ENCODE data around the gene PLB1. TPM values are rescaled to one million over a fixed set of nuclear protein-coding genes. Genes with fewer than 3 reads are reported as not detected.

Gene PLB1
- total RNA-seq, 1 donor from 2014 or later, result 3.2 TPM

GRCh38 chr2:28544922-28545589 is 49.2 kb downstream of the PLB1 start:
- Mint-ChIP-seq H3K9me3 (ENCODE audit: unreplicated experiment) (no peaks in the 10 kb centered on the region), H3K27ac (ENCODE audit: unreplicated experiment) (peak overlapping the region; percentile 20), H3K4me3 (ENCODE audit: unreplicated experiment) (no peak overlapping the region), H3K27me3 (ENCODE audit: unreplicated experiment) (peaks cover 2% of the 10 kb centered on the region), H3K36me3 (ENCODE audit: low read depth, unreplicated experiment) (no peaks in the 10 kb centered on the region), H3K4me1 (ENCODE audit: unreplicated experiment) (peaks cover 21% of the 10 kb centered on the region)
- TF ChIP-seq CTCF (IDR thresholded peaks at IDR 0.05; ENCODE audit: unreplicated experiment), result no peak
- no peak for DNase-seq (ENCODE audit: low spot score)

- Mint-ChIP-seq H3K36me3 (ENCODE audit: low read depth, unreplicated experiment) (no peaks in the 10 kb centered on the region), H3K4me1 (ENCODE audit: unreplicated experiment) (peaks cover 21% of the 10 kb centered on the region), H3K27me3 (ENCODE audit: unreplicated experiment) (peaks cover 2% of the 10 kb centered on the region), H3K4me3 (ENCODE audit: unreplicated experiment) (no peak overlapping the region), H3K27ac (ENCODE audit: unreplicated experiment) (no peak overlapping the region), H3K9me3 (ENCODE audit: unreplicated experiment) (no peaks in the 10 kb centered on the region)
- no peak for TF ChIP-seq CTCF (IDR thresholded peaks at IDR 0.05; ENCODE audit: unreplicated experiment)
- DNase-seq (ENCODE audit: low spot score), result no peak
Measured at GRCh38 chr2:28545590-28546200, 49.8 kb downstream of the PLB1 start.

- no peak for TF ChIP-seq CTCF (IDR thresholded peaks at IDR 0.05; ENCODE audit: unreplicated experiment)
- Mint-ChIP-seq H3K4me3 (ENCODE audit: unreplicated experiment) (no peak overlapping the region), H3K36me3 (ENCODE audit: low read depth, unreplicated experiment) (no peaks in the 10 kb centered on the region), H3K27me3 (ENCODE audit: unreplicated experiment) (peaks cover 2% of the 10 kb centered on the region), H3K9me3 (ENCODE audit: unreplicated experiment) (no peaks in the 10 kb centered on the region), H3K4me1 (ENCODE audit: unreplicated experiment) (peaks cover 21% of the 10 kb centered on the region), H3K27ac (ENCODE audit: unreplicated experiment) (no peak overlapping the region)
- no peak for DNase-seq (ENCODE audit: low spot score)
Measured at GRCh38 chr2:28546242-28546641, 50.4 kb downstream of the PLB1 start.

- peaks cover 3% of the 10 kb centered on the region for H3K27me3 Mint-ChIP-seq (ENCODE audit: unreplicated experiment)
- DNase-seq (ENCODE audit: low spot score), result no peak
- H3K4me3 Mint-ChIP-seq (ENCODE audit: unreplicated experiment), result no peak overlapping the region
- H3K27ac Mint-ChIP-seq (ENCODE audit: unreplicated experiment), result no peak overlapping the region
- no peak for TF ChIP-seq CTCF (IDR thresholded peaks at IDR 0.05; ENCODE audit: unreplicated experiment)
- H3K36me3 Mint-ChIP-seq (ENCODE audit: low read depth, unreplicated experiment), result no peaks in the 10 kb centered on the region
- peaks cover 21% of the 10 kb centered on the region for H3K4me1 Mint-ChIP-seq (ENCODE audit: unreplicated experiment)
- no peaks in the 10 kb centered on the region for H3K9me3 Mint-ChIP-seq (ENCODE audit: unreplicated experiment)
Measured at GRCh38 chr2:28547223-28547860, 51.5 kb downstream of the PLB1 start.
